ENCODE results near the gene VSIG2.
A peak's percentile ranks its signal among the peaks of the same experiment; 100 is the strongest.

Gene VSIG2

DNA sequence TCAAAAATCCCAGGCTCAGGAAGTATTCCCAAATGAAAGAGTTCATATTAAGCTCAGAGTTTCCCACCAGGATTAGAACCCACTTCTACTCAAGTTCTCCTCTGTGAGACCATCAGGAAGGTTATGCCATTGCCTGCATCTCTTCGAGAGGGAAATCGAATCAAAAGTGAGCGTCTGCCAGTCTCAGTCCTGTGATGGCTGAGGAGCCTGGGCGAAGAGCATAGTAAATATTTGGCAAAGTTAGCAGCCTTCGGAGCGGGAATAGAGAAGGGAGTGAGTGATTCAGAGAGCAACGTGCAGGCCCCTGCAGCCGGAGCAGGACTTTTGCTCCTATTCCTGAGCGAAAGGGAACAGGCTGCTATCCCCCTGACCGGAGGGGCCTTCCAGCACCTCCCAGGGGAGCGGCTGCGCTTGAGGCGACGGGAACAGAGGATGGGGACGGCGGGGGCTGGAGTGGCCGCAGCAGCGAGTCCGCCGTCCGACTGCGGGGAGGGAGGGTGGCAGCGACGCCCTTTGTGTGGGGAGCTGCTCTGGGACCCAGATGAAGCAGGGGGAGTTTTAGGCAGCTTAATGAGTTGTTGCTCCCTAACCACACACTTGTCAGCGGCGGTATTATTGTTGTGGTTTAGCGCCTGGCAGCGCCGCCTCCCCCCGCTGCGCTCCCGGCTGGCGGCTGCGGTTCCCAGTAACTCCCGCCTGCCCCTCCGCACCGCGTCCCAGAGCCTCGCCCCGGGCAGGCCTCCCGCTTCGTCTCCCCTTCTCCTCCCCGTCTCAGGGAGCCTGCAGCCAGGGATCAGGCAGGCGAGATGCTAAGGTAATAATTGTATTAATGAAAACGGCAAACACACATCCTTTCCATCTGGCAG lies 34.0 kb downstream of the VSIG2 start:
- Histone ChIP-seq H3K4me3 (ENCODE audit: low read depth, low read length) (peak overlapping the region; percentile 54), H3K27me3 (replicated peaks) (peaks cover 33% of the 10 kb centered on the region), H3K36me3 (replicated peaks) (no peaks in the 10 kb centered on the region), H3K27ac (no peak overlapping the region)
- no peak for TF ChIP-seq CTCF (IDR thresholded peaks at IDR 0.05; ENCODE audit: low read depth, low read length, missing control alignments)
- in situ Hi-C loops (cut with HindIII; ENCODE audit: low pct_ligation_motif_present, low sequenced_read_pairs) = no loop called here
- DNase-seq = no peak

- H3K27ac ChIP-seq = no peak overlapping the region
- H3K36me3 ChIP-seq (replicated peaks) = no peaks in the 10 kb centered on the region
- in situ Hi-C loops (cut with HindIII; ENCODE audit: low pct_ligation_motif_present, low sequenced_read_pairs) = no loop called here
- H3K4me3 ChIP-seq (ENCODE audit: low read depth, low read length) = no peak overlapping the region
- no peak for TF ChIP-seq CTCF (IDR thresholded peaks at IDR 0.05; ENCODE audit: low read depth, low read length, missing control alignments)
- DNase-seq = peak; percentile 15
- H3K27me3 ChIP-seq (replicated peaks) = peaks cover 32% of the 10 kb centered on the region
These were observed 34.7 kb downstream of the VSIG2 start for GRCh38 chr11:124717421-124717785.

GRCh38 chr11:124716591-124716990 lies 35.5 kb downstream of the VSIG2 start:
- Histone ChIP-seq H3K36me3 (replicated peaks) (no peaks in the 10 kb centered on the region), H3K4me3 (ENCODE audit: low read depth, low read length) (no peak overlapping the region), H3K27me3 (replicated peaks) (peaks cover 24% of the 10 kb centered on the region), H3K27ac (no peak overlapping the region)
- in situ Hi-C loops (cut with HindIII; ENCODE audit: low pct_ligation_motif_present, low sequenced_read_pairs) = no loop called here
- no peak for DNase-seq
- no peak for TF ChIP-seq CTCF (IDR thresholded peaks at IDR 0.05; ENCODE audit: low read depth, low read length, missing control alignments)

DNA sequence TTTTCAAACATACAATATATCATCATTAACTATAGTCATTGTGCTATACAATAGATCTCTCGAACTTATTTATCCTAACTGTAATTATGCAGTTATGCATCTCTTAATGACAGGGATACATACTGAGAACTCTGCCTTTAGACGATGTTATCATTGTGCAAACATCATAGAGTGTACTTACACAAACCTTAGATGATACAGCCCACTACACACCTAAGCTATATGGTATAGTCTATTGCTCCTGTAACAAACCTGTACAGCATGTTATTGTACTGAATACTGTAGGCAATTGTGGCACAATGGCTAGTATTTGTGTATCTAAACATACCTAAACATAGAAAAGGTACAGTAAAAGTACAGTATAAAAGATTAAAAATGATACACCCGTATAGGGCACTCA lies 39.7 kb downstream of the VSIG2 start:
- Histone ChIP-seq H3K36me3 (replicated peaks) (no peaks in the 10 kb centered on the region), H3K27ac (no peak overlapping the region), H3K27me3 (replicated peaks) (no peaks in the 10 kb centered on the region), H3K4me3 (ENCODE audit: low read depth, low read length) (no peak overlapping the region)
- no peak for TF ChIP-seq CTCF (IDR thresholded peaks at IDR 0.05; ENCODE audit: low read depth, low read length, missing control alignments)
- DNase-seq = no peak
- in situ Hi-C loops (cut with HindIII; ENCODE audit: low pct_ligation_motif_present, low sequenced_read_pairs) = no loop called here

GRCh38 chr11:124707829-124708228 lies 44.2 kb downstream of the VSIG2 start:
- no peaks in the 10 kb centered on the region for H3K27me3 ChIP-seq (replicated peaks)
- in situ Hi-C loops (cut with HindIII; ENCODE audit: low pct_ligation_motif_present, low sequenced_read_pairs) = no loop called here
- no peak for TF ChIP-seq CTCF (IDR thresholded peaks at IDR 0.05; ENCODE audit: low read depth, low read length, missing control alignments)
- H3K36me3 ChIP-seq (replicated peaks) = no peaks in the 10 kb centered on the region
- H3K27ac ChIP-seq = no peak overlapping the region
- no peak overlapping the region for H3K4me3 ChIP-seq (ENCODE audit: low read depth, low read length)
- DNase-seq = no peak

- no peak for TF ChIP-seq CTCF (IDR thresholded peaks at IDR 0.05; ENCODE audit: low read depth, low read length, missing control alignments)
- Histone ChIP-seq H3K36me3 (replicated peaks) (no peaks in the 10 kb centered on the region), H3K27me3 (replicated peaks) (no peaks in the 10 kb centered on the region), H3K4me3 (ENCODE audit: low read depth, low read length) (no peak overlapping the region), H3K27ac (no peak overlapping the region)
- in situ Hi-C loops (cut with HindIII; ENCODE audit: low pct_ligation_motif_present, low sequenced_read_pairs) = no loop called here
- no peak for DNase-seq
These were observed 52.0 kb downstream of the VSIG2 start for GRCh38 chr11:124700028-124700427.

Measured in brain microvascular endothelial cell (primary cell).